Prostate gland (tissue), 2 donors: Measurements from ENCODE around the gene KLHDC1. TPM values are rescaled to one million over a fixed set of nuclear protein-coding genes. Genes with fewer than 3 reads are reported as not detected.
"Not testable (repeated sequence)": the region's sequence is repeated elsewhere in the genome, so short reads cannot be mapped to it uniquely, and the experiment has no call there.

Experiments used
- DNase-seq: peaks from one replicate; pipeline ENCODE4 v3.0.0-alpha.2; 2019; ENCODE audit warnings: low spot score
- H3K27ac ChIP-seq, 2 donors: fragments of 200-600 bp; sonication (generic); 2 replicates each; pipeline ENCODE4 v1.5.1; 2017 to 2019
- H3K27me3 ChIP-seq: fragments of 200-600 bp; sonication (generic); replicated peaks from 2 replicates; pipeline ENCODE4 v1.5.1; 2019; ENCODE audit not compliant: insufficient read depth
- H3K36me3 ChIP-seq, 2 donors: fragments of 200-600 bp; sonication (generic); 1 replicate in 1 of 2; 2 replicates in 1 of 2; pipeline versions ENCODE4 v1.5.1 to v1.8.1; 2017 to 2019
- H3K4me1 ChIP-seq: fragments of 200-600 bp; sonication (generic); replicated peaks from 2 replicates; pipeline ENCODE4 v1.5.1; 2019
- H3K4me3 ChIP-seq, 2 donors: fragments of 200-600 bp; sonication (generic); 2 replicates each; pipeline ENCODE4 v1.5.1; 2017 to 2019
- H3K9me3 ChIP-seq: fragments of 200-600 bp; sonication (generic); 2 replicates; pipeline ENCODE4 v1.5.1; 2017
- POLR2A ChIP-seq: fragments of 450-650 bp; IDR thresholded peaks from one replicate; pipeline ENCODE4 v1.6.1; 2016; ENCODE audit warnings: antibody characterized with exemption, mild to moderate bottlenecking
- POLR2AphosphoS5 ChIP-seq: sonication (generic); formaldehyde crosslinking; IDR thresholded peaks from one replicate; pipeline ENCODE4 v1.6.1; 2017; ENCODE audit warnings: antibody characterized with exemption
- WGBS: methylation state at CpG from one replicate; pipeline ENCODE4 v1.1.5; 2018; 5-methylcytosine and 5-hydroxymethylcytosine counted together
- intact Hi-C: fragments of 100-400 bp; cut with DNase I; formaldehyde crosslinking; loops from one replicate; pipeline ENCODE4 v1.14.2; 2022
- total RNA-seq, 2 donors: library from RNA; depleted of rRNA; stranded (reverse); fragments of >200 nt; gene quantifications; one replicate each; pipeline ENCODE4 v1.1.0, GENCODE V29; 2016
- TF ChIP-seq, protein P1 (sequence below), 4 experiments: fragments of 200-600 bp in 2 of 4; fragments of 450-650 bp in 2 of 4; sonication (generic) in 2 of 4; IDR thresholded peaks; 1 replicate in 3 of 4; 2 replicates in 1 of 4; pipeline ENCODE4 v1.5.1; 2016 to 2019; ENCODE audit warnings: antibody characterized with exemption in 4 of 4, mild to moderate bottlenecking in 2 of 4, moderate library complexity in 2 of 4

The KLHDC1 gene
- total RNA-seq, 2 donors from 2014 or later, result 4.6 to 7.7 TPM

DNA sequence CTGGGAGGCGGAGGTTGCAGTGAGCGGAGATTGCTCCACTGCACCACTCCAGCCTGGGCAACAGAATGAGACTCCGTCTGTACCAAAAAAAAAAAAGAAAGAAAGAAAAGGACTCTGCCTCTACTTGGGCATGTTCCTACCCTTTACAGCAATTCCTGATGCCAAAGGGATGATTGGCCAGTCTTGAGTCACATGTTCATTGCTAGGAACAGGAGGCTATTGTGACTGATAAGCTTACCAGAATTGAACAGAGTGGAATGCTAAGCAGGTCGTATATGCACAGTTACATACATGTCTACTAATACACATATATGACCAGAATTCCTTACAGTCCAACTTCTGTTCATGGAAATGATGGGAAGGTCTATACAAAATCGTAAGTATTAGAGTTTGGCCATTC, 34.3 kb downstream of the KLHDC1 start:
- no peaks in the 10 kb centered on the region for H3K36me3 ChIP-seq
- H3K27me3 ChIP-seq, result no peaks in the 10 kb centered on the region
- no peak overlapping the region for H3K4me3 ChIP-seq
- no peak overlapping the region for H3K27ac ChIP-seq
- no peaks in the 10 kb centered on the region for H3K4me1 ChIP-seq
- WGBS, result 94% methylated on average over 5 of the region's 5 CpGs
- no peak for DNase-seq
- no peaks in the 10 kb centered on the region for H3K9me3 ChIP-seq
- TF ChIP-seq, protein P1, sequence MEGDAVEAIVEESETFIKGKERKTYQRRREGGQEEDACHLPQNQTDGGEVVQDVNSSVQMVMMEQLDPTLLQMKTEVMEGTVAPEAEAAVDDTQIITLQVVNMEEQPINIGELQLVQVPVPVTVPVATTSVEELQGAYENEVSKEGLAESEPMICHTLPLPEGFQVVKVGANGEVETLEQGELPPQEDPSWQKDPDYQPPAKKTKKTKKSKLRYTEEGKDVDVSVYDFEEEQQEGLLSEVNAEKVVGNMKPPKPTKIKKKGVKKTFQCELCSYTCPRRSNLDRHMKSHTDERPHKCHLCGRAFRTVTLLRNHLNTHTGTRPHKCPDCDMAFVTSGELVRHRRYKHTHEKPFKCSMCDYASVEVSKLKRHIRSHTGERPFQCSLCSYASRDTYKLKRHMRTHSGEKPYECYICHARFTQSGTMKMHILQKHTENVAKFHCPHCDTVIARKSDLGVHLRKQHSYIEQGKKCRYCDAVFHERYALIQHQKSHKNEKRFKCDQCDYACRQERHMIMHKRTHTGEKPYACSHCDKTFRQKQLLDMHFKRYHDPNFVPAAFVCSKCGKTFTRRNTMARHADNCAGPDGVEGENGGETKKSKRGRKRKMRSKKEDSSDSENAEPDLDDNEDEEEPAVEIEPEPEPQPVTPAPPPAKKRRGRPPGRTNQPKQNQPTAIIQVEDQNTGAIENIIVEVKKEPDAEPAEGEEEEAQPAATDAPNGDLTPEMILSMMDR (IDR thresholded peaks at IDR 0.05), result no peak
- TF ChIP-seq POLR2AphosphoS5 (no peak), POLR2A (no peak)
- intact Hi-C loops, result no loop called here

DNA sequence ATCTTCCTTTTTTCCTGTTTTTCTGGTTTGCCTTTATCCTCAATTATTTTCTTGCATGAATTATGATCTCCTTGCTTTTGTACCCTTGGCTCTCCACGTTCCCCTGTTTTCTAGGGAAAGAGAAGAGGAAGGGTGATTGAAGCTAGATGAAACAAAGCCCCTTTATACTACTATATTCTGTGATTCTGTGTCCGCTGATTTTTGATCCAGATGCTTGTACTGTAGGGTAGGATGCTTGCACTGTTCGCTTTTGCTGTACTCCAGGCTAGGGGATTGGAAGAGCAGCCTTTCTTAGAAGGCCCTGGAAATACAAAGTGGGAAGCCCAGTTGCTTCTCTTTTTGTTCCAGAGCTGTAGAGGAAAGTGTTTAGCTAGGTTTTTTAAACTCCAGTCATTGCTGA, 40.0 kb downstream of the KLHDC1 start:
- intact Hi-C loops, result no loop called here
- H3K4me3 ChIP-seq, result no peak overlapping the region
- DNase-seq, result no peak
- H3K27me3 ChIP-seq, result no peaks in the 10 kb centered on the region
- no peaks in the 10 kb centered on the region for H3K36me3 ChIP-seq
- H3K4me1 ChIP-seq, result no peaks in the 10 kb centered on the region
- H3K27ac ChIP-seq, result no peak overlapping the region
- no peak for TF ChIP-seq POLR2AphosphoS5
- WGBS, result 85% methylated on average over 3 of the region's 3 CpGs
- H3K9me3 ChIP-seq, result no peaks in the 10 kb centered on the region

DNA sequence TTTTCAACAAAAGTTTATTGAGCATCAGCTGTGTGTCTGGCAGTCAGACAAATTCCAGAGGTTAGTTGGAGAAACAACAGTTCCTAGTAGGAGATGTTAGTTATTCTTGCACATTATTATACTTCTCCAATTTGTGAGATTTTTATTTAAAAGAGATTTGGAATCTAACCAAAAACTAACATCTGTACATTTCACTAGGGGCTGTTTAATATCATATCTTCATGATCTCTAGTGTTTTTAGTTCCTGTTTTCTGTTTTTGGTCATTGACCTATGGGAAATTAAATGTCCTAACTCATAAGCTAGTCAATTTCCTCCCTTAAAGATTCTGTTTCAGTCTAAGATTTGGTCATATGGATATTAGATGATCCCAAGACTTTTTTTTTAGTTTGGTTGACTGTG, 40.9 kb downstream of the KLHDC1 start:
- no peaks in the 10 kb centered on the region for H3K36me3 ChIP-seq
- H3K9me3 ChIP-seq, result no peaks in the 10 kb centered on the region
- H3K4me1 ChIP-seq, result no peaks in the 10 kb centered on the region
- no peak overlapping the region for H3K4me3 ChIP-seq
- H3K27ac ChIP-seq, result no peak overlapping the region
- no peaks in the 10 kb centered on the region for H3K27me3 ChIP-seq
- no peak for TF ChIP-seq POLR2AphosphoS5
- TF ChIP-seq POLR2A, result no peak
- TF ChIP-seq, protein P1 (IDR thresholded peaks at IDR 0.05), result no peak
- intact Hi-C loops, result no loop called here
- DNase-seq, result no peak

DNA sequence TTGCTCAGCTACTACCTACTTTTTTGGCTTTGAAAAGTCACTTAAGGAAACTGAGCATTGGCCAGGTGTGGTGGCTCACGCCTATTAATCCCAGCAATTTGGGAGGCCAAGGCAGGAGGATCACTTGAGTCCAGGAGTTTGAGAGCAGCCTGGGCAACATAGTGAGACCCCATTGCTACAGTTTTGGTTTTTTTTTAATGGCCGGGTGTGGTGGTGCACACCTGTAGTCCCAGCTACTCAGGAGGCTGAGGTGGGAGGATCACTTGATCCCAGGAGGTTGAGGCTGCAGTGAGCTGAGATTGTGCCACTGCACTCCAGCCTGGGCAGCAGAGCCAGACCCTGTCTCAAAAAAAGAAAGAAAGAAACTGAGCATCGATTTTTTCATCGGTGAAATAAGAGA, 42.7 kb downstream of the KLHDC1 start:
- H3K4me3 ChIP-seq, H3K27me3 ChIP-seq, H3K36me3 ChIP-seq, H3K9me3 ChIP-seq, intact Hi-C loops, H3K4me1 ChIP-seq, H3K27ac ChIP-seq, DNase-seq: not testable (repeated sequence)
- over 99% methylated on average over 4 of the region's 4 CpGs for WGBS

DNA sequence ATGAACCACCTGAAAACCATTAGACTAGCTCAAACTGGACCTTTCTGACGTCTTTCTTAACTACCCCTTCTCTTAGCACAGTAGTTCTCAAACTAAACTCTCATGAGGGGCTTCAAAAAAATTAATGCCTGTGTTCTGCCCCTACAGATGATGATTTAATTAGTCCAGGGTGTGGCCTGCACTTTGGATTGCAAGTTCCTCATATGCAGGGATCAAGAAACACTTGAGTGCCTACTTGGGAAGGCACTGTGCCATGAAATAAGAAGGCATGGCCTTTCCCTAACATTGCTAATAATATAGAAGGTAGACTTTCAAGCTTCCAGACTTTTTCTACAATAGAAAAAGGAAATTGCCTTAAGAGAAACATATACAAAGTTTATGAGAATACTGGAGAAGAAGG, 52.3 kb downstream of the KLHDC1 start:
- no peak for DNase-seq
- Histone ChIP-seq H3K36me3 (no peaks in the 10 kb centered on the region), H3K27me3 (no peaks in the 10 kb centered on the region), H3K9me3 (no peaks in the 10 kb centered on the region), H3K4me3 (no peak overlapping the region), H3K4me1 (no peaks in the 10 kb centered on the region), H3K27ac (no peak overlapping the region)
- intact Hi-C loops, result no loop called here
- WGBS, result 77% methylated on average over 1 of the region's 1 CpG
- TF ChIP-seq POLR2A (no peak), POLR2AphosphoS5 (no peak)
- TF ChIP-seq, protein P1 (IDR thresholded peaks at IDR 0.05), result no peak

DNA sequence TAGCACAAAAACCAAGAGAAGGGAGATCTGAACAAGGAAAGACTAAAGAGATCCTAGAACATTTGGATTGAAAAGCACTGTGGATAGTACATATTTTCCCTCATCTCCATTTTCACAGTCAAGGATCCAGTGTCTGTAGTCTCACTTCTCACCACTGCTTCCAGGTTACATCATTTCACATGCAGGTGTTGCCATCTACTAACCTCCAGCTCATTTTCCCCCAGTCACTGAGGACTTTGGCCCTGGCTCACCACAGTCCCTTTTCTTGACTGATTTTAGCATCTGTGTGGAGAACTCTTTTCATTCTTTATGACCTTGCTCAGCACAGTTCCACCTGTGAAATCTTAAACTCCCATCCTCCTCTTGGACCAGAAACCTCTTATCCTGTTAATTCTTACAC, 53.6 kb downstream of the KLHDC1 start:
- H3K9me3 ChIP-seq, H3K27me3 ChIP-seq, H3K27ac ChIP-seq, intact Hi-C loops, H3K4me1 ChIP-seq, H3K4me3 ChIP-seq, H3K36me3 ChIP-seq, DNase-seq: not testable (repeated sequence)

DNA sequence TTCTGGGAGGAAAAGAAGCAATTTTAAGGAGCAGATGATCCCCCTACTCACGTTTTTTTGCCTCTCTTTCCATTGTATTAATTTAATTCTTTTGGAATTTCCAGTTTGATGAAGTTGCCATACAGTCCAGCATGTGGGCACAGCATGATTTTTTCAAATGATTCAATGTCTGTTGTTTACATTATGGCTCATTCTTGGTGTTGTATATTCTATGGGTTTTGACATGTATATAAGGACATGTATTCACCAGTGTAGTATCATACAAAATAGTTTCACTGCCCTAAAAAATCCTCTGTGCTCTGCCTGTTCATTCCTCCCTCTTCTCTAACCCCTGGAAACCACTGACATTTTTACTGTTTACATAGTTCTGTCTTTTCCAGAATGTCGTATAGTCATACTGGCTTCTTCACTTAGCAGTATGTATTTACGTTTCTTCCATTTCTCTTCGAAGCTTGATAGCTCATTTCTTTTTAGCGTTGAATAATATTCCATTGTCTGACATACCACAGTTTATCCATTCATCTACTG, 61.7 kb downstream of the KLHDC1 start:
- no peaks in the 10 kb centered on the region for H3K36me3 ChIP-seq
- intact Hi-C loops, result no loop called here
- WGBS, result 76% methylated on average over 5 of the region's 5 CpGs

More for the DNA sequence above, 61.7 kb downstream of the KLHDC1 start:
- no peaks in the 10 kb centered on the region for H3K4me1 ChIP-seq
- H3K27me3 ChIP-seq, result no peaks in the 10 kb centered on the region
- no peak overlapping the region for H3K4me3 ChIP-seq
- TF ChIP-seq, protein P1 (IDR thresholded peaks at IDR 0.05), result no peak
- TF ChIP-seq POLR2AphosphoS5 (no peak), POLR2A (no peak)
- H3K9me3 ChIP-seq, result no peaks in the 10 kb centered on the region
- no peak for DNase-seq
- no peak overlapping the region for H3K27ac ChIP-seq
